Tibial artery (tissue), 4 donors: ENCODE results near the gene CLCN5.

Source experiments
- DNase-seq, 2 donors: peaks; one replicate each; pipeline ENCODE4 v3.0.0-alpha.2; 2019
- H3K27ac ChIP-seq, 2 donors: fragments of 200-600 bp; sonication (generic) in 1 of 2; 1 replicate in 1 of 2; 2 replicates in 1 of 2; pipeline ENCODE4 v1.5.1; 2018 to 2019; ENCODE audit warnings: mild to moderate bottlenecking in 1 of 2
- H3K27me3 ChIP-seq, 2 donors: fragments of 200-600 bp; sonication (generic) in 1 of 2; one replicate each; pipeline versions ENCODE4 v1.5.1 to v1.6.0; 2016 to 2019
- H3K36me3 ChIP-seq, 3 donors: fragments of 200-600 bp; sonication (generic) in 2 of 3; one replicate each; pipeline ENCODE4 v1.5.1; 2016 to 2019; ENCODE audit warnings: mild to moderate bottlenecking in 2 of 3
- H3K4me1 ChIP-seq, 4 donors: fragments of 200-600 bp; sonication (generic) in 2 of 4; 1 replicate in 3 of 4; 2 replicates in 1 of 4; pipeline ENCODE4 v1.5.1; 2016 to 2019
- H3K4me3 ChIP-seq, 2 donors: fragments of 200-600 bp; sonication (generic) in 1 of 2; 1 replicate in 1 of 2; 2 replicates in 1 of 2; pipeline ENCODE4 v1.5.1; 2018 to 2019; ENCODE audit warnings: mild to moderate bottlenecking in 2 of 2
- H3K9me3 ChIP-seq, 3 donors: fragments of 200-600 bp; sonication (generic) in 1 of 3; one replicate each; pipeline ENCODE4 v1.5.1; 2016 to 2019
- CTCF ChIP-seq, 2 experiments: fragments of 200-600 bp in 1 of 2; fragments of 450-650 bp in 1 of 2; IDR thresholded peaks; one replicate each; pipeline ENCODE4 v1.5.1; 2017 to 2019; ENCODE audit warnings: antibody characterized with exemption in 2 of 2, mild to moderate bottlenecking in 1 of 2, moderate library complexity in 1 of 2
- intact Hi-C: fragments of 100-400 bp; cut with DNase I; formaldehyde crosslinking; loops from one replicate; pipeline ENCODE4 v1.15.0; 2023; ENCODE audit warnings: low total_unique reads

Gene CLCN5

GRCh38 chrX:49932791-49933190 is 10.4 kb downstream of the CLCN5 start:
- Histone ChIP-seq H3K4me1 (no peaks in the 10 kb centered on the region), H3K9me3 (no peaks in the 10 kb centered on the region), H3K4me3 (no peak overlapping the region), H3K36me3 (no peaks in the 10 kb centered on the region), H3K27me3 (no peaks in the 10 kb centered on the region), H3K27ac (no peak overlapping the region)
- DNase-seq, result no peak
- TF ChIP-seq CTCF (IDR thresholded peaks at IDR 0.05), result no peak
- intact Hi-C loops, result no loop called here

- Histone ChIP-seq H3K9me3 (no peaks in the 10 kb centered on the region), H3K4me3 (no peak overlapping the region), H3K27me3 (no peaks in the 10 kb centered on the region), H3K36me3 (no peaks in the 10 kb centered on the region), H3K27ac (no peak overlapping the region), H3K4me1 (no peaks in the 10 kb centered on the region)
- TF ChIP-seq CTCF (IDR thresholded peaks at IDR 0.05), result no peak
- DNase-seq, result no peak
- intact Hi-C loops, result no loop called here
Measured at GRCh38 chrX:49934148-49934547, 11.8 kb downstream of the CLCN5 start.

GRCh38 chrX:49934729-49935128 is 12.3 kb downstream of the CLCN5 start:
- Histone ChIP-seq H3K27me3 (no peaks in the 10 kb centered on the region), H3K36me3 (no peaks in the 10 kb centered on the region), H3K4me1 (no peaks in the 10 kb centered on the region), H3K4me3 (no peak overlapping the region), H3K27ac (no peak overlapping the region), H3K9me3 (no peaks in the 10 kb centered on the region)
- intact Hi-C loops, result no loop called here
- no peak for TF ChIP-seq CTCF (IDR thresholded peaks at IDR 0.05)
- no peak for DNase-seq

- TF ChIP-seq CTCF (IDR thresholded peaks at IDR 0.05), result no peak
- intact Hi-C loops, result no loop called here
- Histone ChIP-seq H3K9me3 (no peaks in the 10 kb centered on the region), H3K36me3 (no peaks in the 10 kb centered on the region), H3K27ac (no peak overlapping the region), H3K4me1 (no peaks in the 10 kb centered on the region), H3K4me3 (no peak overlapping the region), H3K27me3 (no peaks in the 10 kb centered on the region)
- DNase-seq, result no peak
Measured at GRCh38 chrX:49947781-49948180, 25.4 kb downstream of the CLCN5 start.

- H3K9me3 ChIP-seq, result no peaks in the 10 kb centered on the region
- intact Hi-C loops, result loop anchor here (5.0 kb wide), 1 partner anchor 788 kb away; the partner anchor contains the start of gene MAGIX
- DNase-seq, result no peak
- H3K27ac ChIP-seq, result no peak overlapping the region
- H3K36me3 ChIP-seq, result no peaks in the 10 kb centered on the region
- H3K4me3 ChIP-seq, result no peak overlapping the region
- no peaks in the 10 kb centered on the region for H3K4me1 ChIP-seq
- no peaks in the 10 kb centered on the region for H3K27me3 ChIP-seq
- TF ChIP-seq CTCF (IDR thresholded peaks at IDR 0.05), result no peak
Measured at GRCh38 chrX:49949961-49950360, 27.6 kb downstream of the CLCN5 start.
